ENCODE results near the gene NBPF4. TPM values are rescaled to one million over a fixed set of nuclear protein-coding genes. Genes with fewer than 3 reads are reported as not detected.

NBPF4 gene
- total RNA-seq, 1 experiment from 2014 or later, result not detected

DNA sequence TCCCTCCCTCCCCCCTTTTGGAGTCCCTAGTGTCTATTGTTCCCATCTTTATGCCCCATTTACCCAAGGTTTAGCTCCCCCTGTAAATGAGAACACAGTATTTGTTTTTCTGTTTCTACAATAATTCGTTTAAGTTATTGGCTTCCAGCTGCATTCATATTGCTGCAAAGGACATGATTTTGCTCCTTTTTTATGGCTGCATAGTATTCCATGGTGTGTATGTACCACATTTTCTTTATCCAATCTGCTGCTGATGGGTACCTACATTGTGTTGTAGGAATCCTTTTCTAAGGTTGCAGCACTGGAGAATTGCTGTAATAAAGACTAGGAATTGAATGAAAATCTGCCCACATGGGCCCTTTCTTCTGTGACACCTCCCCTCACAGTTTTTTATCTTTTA, 50.5 kb downstream of the NBPF4 start:
- TF ChIP-seq SIN3A (IDR thresholded peaks at IDR 0.05; ENCODE audit: borderline replicate concordance, insufficient read depth, low read depth, low read length) (no peak), TCF7L2 (IDR thresholded peaks at IDR 0.05; ENCODE audit: low read depth, low read length) (no peak), POLR2AphosphoS5 (IDR thresholded peaks at IDR 0.05; ENCODE audit: low read depth, low read length) (no peak)
- TF ChIP-seq, protein P1, sequence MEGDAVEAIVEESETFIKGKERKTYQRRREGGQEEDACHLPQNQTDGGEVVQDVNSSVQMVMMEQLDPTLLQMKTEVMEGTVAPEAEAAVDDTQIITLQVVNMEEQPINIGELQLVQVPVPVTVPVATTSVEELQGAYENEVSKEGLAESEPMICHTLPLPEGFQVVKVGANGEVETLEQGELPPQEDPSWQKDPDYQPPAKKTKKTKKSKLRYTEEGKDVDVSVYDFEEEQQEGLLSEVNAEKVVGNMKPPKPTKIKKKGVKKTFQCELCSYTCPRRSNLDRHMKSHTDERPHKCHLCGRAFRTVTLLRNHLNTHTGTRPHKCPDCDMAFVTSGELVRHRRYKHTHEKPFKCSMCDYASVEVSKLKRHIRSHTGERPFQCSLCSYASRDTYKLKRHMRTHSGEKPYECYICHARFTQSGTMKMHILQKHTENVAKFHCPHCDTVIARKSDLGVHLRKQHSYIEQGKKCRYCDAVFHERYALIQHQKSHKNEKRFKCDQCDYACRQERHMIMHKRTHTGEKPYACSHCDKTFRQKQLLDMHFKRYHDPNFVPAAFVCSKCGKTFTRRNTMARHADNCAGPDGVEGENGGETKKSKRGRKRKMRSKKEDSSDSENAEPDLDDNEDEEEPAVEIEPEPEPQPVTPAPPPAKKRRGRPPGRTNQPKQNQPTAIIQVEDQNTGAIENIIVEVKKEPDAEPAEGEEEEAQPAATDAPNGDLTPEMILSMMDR (IDR thresholded peaks at IDR 0.05), result no peak
- TF ChIP-seq, protein P2, sequence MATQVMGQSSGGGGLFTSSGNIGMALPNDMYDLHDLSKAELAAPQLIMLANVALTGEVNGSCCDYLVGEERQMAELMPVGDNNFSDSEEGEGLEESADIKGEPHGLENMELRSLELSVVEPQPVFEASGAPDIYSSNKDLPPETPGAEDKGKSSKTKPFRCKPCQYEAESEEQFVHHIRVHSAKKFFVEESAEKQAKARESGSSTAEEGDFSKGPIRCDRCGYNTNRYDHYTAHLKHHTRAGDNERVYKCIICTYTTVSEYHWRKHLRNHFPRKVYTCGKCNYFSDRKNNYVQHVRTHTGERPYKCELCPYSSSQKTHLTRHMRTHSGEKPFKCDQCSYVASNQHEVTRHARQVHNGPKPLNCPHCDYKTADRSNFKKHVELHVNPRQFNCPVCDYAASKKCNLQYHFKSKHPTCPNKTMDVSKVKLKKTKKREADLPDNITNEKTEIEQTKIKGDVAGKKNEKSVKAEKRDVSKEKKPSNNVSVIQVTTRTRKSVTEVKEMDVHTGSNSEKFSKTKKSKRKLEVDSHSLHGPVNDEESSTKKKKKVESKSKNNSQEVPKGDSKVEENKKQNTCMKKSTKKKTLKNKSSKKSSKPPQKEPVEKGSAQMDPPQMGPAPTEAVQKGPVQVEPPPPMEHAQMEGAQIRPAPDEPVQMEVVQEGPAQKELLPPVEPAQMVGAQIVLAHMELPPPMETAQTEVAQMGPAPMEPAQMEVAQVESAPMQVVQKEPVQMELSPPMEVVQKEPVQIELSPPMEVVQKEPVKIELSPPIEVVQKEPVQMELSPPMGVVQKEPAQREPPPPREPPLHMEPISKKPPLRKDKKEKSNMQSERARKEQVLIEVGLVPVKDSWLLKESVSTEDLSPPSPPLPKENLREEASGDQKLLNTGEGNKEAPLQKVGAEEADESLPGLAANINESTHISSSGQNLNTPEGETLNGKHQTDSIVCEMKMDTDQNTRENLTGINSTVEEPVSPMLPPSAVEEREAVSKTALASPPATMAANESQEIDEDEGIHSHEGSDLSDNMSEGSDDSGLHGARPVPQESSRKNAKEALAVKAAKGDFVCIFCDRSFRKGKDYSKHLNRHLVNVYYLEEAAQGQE (IDR thresholded peaks at IDR 0.05; ENCODE audit: insufficient read depth in 1 of 2, low read depth in 2 of 2, low read length in 1 of 2), result no peak
- DNase-seq (ENCODE audit: low read depth, low spot score) (no peak), ATAC-seq (no peak)
- no peaks in the 10 kb centered on the region; the same call in 1 of the 2 replicates for H3K36me3 ChIP-seq (ENCODE audit: control insufficient read depth, insufficient read depth, low read length)
- H3K9me3 ChIP-seq (ENCODE audit: control insufficient read depth, insufficient read depth, low read depth, low read length), result no peaks in the 10 kb centered on the region
- POLR2A ChIA-PET, result no interaction called here
- no peak overlapping the region for H3K4me3 ChIP-seq (ENCODE audit: low read depth in 2 of 2, low read length in 2 of 2)
- no peak overlapping the region for H3K27ac ChIP-seq (ENCODE audit: low read length)
- CTCF ChIA-PET, result no interaction called here
- peaks cover 5% of the 10 kb centered on the region; the same call in 1 of the 2 replicates for H3K4me1 ChIP-seq (ENCODE audit: control insufficient read depth, insufficient read depth, low read length)
- no peaks in the 10 kb centered on the region for H3K27me3 ChIP-seq (ENCODE audit: control insufficient read depth, insufficient read depth, low read length)
- no TSS peak for BruUV-seq (replicated peaks)
- in situ Hi-C loops (cut with HindIII; ENCODE audit: low pct_unique_long_range_greater_than_20kb, low sequenced_read_pairs), result no loop called here
- intact Hi-C loops (cut with micrococcal nuclease; ENCODE audit: unreplicated experiment), result no loop called here

DNA sequence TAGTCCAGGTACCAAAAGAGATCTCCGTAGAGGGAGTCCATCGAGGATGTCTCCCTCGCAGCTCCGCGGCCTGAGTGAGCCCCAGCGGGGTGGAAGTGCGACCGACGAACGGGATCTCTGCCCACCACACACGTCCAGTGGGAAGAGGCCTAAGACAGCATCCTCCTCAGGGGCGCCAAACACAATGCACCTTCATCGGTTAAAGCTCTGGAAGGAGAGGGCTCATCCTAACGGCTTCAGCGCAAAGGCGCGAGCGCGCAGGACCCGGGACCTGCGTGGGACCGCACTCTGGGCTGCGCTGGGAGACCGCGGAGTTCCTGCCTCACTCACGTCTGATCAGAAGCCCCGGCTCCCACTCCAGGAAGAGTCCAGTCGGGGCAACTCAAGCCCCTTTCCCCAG, 51.3 kb downstream of the NBPF4 start:
- no TSS peak for BruUV-seq (replicated peaks)
- H3K9me3 ChIP-seq (ENCODE audit: control insufficient read depth, insufficient read depth, low read depth, low read length), result no peaks in the 10 kb centered on the region
- in situ Hi-C loops (cut with HindIII; ENCODE audit: low pct_unique_long_range_greater_than_20kb, low sequenced_read_pairs), result no loop called here
- H3K4me1 ChIP-seq (ENCODE audit: control insufficient read depth, insufficient read depth, low read length), result no peaks in the 10 kb centered on the region
- no peaks in the 10 kb centered on the region; the same call in 1 of the 2 replicates for H3K36me3 ChIP-seq (ENCODE audit: control insufficient read depth, insufficient read depth, low read length)
- CTCF ChIA-PET, result no interaction called here
- DNase-seq (ENCODE audit: low read depth, low spot score), result no peak
- H3K27me3 ChIP-seq (ENCODE audit: control insufficient read depth, insufficient read depth, low read length), result no peaks in the 10 kb centered on the region
- no peak overlapping the region for H3K4me3 ChIP-seq (ENCODE audit: low read depth in 2 of 2, low read length in 2 of 2)
- no peak for ATAC-seq
- TF ChIP-seq POLR2AphosphoS5 (IDR thresholded peaks at IDR 0.05; ENCODE audit: low read depth, low read length) (no peak), TCF7L2 (IDR thresholded peaks at IDR 0.05; ENCODE audit: low read depth, low read length) (no peak), SIN3A (IDR thresholded peaks at IDR 0.05; ENCODE audit: borderline replicate concordance, insufficient read depth, low read depth, low read length) (no peak)
- TF ChIP-seq, protein P2 (IDR thresholded peaks at IDR 0.05; ENCODE audit: insufficient read depth in 1 of 2, low read depth in 2 of 2, low read length in 1 of 2), result no peak
- TF ChIP-seq, protein P1 (IDR thresholded peaks at IDR 0.05), result no peak
- H3K27ac ChIP-seq (ENCODE audit: low read length), result no peak overlapping the region
- intact Hi-C loops (cut with micrococcal nuclease; ENCODE audit: unreplicated experiment), result no loop called here
- POLR2A ChIA-PET, result no interaction called here
